ENCODE measurements around the gene ECSCR. TPM values are rescaled to one million over a fixed set of nuclear protein-coding genes. Genes with fewer than 3 reads are reported as not detected.

ECSCR gene
- total RNA-seq, 1 experiment from 2014 or later = 67.7 TPM

GRCh38 chr5:139474890-139475791, 12.6 kb upstream of the ECSCR start:
- DNase-seq (ENCODE audit: low read depth) = peak; percentile 80

DNA sequence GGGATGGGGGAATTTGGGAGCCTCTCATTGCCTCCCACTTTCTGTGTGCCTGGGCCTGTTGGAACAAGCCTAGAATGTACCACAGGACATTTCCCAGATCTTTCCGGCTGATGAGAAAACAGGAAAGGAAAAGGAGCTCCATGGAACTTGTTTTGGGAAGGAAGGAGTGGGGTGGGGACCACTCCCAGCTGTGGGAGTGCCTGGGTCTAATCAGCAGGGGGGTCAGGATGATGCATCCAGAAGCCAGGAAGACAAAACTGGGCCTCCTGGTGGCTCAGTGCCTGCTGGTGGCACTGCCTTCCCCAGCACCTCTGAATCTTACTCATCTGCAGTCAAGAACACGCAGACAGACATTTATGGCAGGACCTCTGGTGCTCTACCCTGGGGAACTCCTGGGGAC, 11.0 kb upstream of the ECSCR start:
- DNase-seq (ENCODE audit: low read depth) = peak; percentile 52

DNA sequence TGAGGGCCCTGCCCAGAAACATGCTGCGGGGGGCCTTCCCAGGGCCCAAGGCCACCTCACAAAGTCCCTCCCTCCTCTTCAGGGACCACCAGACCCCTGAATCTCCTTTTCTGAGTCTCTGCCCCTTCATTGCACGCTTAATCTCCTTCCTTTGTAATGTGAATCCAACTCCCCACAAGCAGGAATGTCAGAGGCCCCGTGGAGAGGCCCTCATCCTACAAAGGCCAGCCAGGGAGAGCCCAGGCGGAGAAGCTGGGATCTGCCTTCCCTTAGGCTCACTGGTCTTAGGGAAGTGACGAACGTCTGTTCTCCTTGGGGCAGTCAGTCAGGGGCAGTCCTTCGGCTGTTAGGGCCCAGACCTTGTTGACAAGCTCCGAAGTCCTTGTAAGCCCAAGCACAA, 10.6 kb upstream of the ECSCR start:
- no peak for DNase-seq (ENCODE audit: low read depth)

DNA sequence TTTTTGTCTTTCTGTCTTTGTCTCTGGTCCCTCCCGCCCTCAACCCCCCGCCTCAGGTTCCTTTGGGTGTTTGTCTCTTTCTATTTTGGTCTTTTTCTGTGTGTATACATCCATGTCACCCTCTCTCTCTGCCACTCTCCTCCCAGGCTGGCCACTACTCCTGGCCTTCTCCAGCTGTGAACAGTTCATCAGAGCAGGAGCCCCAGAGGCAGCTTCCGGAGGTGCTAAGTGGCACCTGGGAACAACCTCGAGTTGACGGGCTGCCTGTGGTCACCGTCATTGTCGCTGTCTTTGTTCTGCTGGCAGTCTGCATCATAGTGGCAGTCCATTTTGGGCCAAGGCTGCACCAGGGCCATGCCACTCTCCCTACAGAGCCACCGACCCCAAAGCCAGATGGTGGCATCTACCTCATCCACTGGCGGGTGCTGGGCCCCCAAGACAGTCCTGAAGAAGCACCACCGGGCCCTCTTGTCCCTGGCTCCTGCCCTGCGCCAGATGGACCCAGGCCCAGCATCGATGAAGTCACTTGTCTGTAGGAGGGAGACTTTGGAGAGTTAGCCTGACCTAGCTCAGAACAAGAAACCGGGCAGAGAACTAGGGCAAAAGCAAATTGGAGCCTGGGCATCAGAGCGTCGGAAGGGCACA, 10.0 kb upstream of the ECSCR start:
- no peak for DNase-seq (ENCODE audit: low read depth)

DNA sequence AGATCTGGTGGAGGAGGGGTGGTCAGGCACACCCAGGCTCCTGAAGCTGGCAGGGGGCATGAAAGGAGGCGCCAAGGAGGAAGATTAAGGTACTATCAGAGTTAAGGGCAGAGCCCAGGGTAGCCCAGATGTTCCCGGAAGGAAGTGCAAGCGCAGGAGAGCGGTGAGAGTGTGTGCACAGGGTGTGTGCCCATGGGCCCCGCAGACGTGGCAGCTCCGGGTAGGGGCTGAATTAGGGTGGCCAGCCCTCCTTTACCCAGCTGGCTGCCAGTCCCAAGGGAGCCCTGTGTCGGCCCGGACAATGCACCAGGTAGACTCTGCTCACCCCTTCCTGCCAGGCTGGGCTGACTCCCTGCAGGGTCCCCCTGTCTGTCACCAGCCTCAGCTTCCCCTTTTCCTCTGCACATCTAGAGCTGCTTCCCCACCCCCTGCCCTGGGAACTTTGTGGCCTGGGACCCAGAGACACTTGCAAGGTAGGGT, 8.3 kb upstream of the ECSCR start, which contains the start of gene SMIM33:
Gene SMIM33, plus strand, starts transcription at position 184 of the 480 bp plus-strand sequence. Its CDS starts 118 bp downstream, at position 302.
- no peak for DNase-seq (ENCODE audit: low read depth)

DNA sequence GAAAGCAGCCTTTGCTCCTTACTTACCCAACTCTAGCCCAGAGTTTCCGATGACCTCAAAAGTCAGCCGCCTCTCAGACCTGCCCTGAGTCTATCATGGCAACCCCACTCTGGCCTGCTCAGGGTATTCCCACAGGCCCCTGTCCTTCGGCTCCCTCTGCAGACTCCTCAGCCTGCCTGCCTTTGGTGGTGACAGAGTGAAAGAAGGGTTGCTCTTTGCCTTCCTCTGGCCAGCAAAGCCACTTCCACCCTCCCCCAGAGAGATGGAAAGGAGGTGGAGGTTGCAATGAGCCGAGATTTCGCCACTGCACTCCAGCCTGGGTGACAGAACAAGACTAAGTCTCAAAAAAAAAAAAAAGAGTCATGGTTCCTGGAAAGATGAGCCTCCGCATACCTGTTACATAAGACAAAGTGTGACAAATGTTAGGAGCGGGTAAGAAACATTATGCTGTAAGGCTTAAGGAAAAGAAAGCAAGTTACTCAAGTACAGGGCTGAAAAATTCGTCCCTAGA, 5.9 kb upstream of the ECSCR start:
- DNase-seq (ENCODE audit: low read depth) = no peak

DNA sequence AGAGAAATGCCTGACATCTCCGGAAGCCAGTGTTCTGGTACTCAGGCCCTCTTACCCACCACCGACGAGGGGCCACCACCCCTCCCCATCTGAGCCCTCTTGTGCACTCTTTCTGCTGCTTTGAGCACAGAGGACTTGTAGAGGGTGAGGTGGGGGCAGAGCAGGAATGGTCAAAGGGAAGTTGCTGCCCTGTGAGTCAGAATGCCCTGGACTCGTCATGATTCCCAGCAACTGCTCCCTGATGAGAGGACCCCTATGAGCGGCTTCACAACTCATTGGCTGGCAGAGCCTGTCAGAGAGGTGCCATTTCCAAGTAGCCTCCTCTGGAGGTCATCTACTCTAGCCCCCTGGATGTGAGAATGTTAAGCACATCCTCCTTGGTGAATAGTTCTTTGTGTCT, 845 bp downstream of the ECSCR start:
- peak; percentile 89 for DNase-seq (ENCODE audit: low read depth)

DNA sequence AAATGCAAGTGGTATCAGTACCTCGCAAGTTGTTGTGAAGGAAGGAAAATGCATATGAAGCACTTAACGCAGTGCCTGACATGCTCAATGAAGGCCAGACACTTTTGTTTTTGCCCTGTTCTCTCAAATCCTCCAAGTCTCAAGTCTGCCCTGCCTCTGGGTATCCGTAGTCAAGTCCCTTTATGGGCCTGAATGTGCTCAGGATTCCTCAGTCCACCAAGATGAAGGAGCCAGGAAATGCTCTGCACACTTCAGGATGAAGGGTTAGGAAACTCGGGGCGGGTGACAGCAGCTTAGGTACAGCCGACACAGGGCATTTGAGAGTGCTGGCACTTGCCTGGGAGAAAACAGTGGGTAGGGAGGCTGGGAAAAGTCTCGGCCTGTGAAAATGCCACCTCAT, 1.4 kb downstream of the ECSCR start:
- DNase-seq (ENCODE audit: low read depth) = no peak

GRCh38 chr5:139460455-139460854, 2.1 kb downstream of the ECSCR start:
- DNase-seq (ENCODE audit: low read depth) = no peak

DNA sequence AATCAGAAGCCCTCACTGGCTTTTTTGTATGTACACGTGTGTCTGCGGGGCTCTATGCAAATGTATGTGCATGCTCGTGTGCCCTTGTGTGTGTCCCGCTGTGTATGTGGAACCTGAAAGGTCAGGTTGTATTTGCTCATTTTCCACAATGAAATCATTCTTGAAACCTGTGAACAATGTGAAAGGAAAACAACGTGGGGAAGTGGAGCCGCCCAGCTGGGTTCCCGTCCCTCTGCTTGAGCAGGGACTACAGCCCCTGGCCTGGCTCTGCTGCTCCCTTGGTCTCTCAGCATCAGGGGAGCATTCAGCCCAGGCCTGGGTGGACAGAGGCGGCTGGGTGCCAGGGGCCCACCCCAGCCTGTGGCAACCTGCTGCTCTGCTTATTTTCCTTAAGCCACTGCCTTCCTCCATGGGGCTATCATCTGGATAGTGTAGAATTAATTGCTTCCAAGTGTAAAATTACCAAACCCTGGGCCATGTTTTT, 3.0 kb downstream of the ECSCR start:
- peak; percentile 56 for DNase-seq (ENCODE audit: low read depth)

GRCh38 chr5:139458580-139459407, 3.7 kb downstream of the ECSCR start:
- DNase-seq (ENCODE audit: low read depth) = peak; percentile 95

DNA sequence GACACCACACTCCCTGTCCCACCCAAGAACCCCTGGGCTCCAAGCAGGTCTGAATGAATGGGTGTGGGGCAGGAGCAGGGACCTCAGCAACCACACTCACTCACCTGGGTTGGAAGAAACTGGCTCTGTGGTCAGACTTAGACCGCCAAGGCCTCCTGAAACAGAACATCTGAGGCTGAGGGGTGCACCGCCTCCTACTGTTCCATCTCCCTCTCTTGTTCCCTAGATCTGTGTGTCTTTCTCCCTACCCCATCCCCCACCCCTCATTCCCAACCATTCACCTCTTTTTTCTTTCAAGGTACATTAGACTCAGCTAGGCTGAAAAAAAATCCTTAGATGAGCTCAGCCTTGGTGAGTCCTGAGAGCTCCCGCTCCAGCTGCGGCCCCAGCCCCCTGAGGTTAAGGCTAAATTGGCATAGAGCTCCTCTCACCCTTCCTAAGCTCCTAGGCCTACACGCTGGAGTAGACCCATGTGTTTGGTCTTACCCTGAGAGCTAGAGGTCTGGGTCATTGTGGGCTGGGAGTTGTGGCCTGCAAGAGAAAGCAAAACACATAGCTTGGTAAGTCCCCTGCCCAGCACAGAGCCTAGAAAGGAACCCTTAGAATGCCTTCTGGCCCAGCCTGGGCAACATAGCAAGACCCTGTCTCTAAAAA, 4.8 kb downstream of the ECSCR start:
- no peak for DNase-seq (ENCODE audit: low read depth)

GRCh38 chr5:139457241-139457640, 5.3 kb downstream of the ECSCR start:
- no peak for DNase-seq (ENCODE audit: low read depth)

GRCh38 chr5:139456776-139457175, 5.8 kb downstream of the ECSCR start:
- DNase-seq (ENCODE audit: low read depth) = no peak

- DNase-seq (ENCODE audit: low read depth) = no peak
These were observed 7.8 kb downstream of the ECSCR start for GRCh38 chr5:139454568-139455290.

GRCh38 chr5:139453683-139454567, 8.6 kb downstream of the ECSCR start:
- DNase-seq (ENCODE audit: low read depth) = no peak

GRCh38 chr5:139451878-139452660, 10.5 kb downstream of the ECSCR start:
- no peak for DNase-seq (ENCODE audit: low read depth)

- no peak for DNase-seq (ENCODE audit: low read depth)
These were observed 11.4 kb downstream of the ECSCR start for GRCh38 chr5:139451176-139451575.
